ENCODE data around the gene CRAMP1.

DNA sequence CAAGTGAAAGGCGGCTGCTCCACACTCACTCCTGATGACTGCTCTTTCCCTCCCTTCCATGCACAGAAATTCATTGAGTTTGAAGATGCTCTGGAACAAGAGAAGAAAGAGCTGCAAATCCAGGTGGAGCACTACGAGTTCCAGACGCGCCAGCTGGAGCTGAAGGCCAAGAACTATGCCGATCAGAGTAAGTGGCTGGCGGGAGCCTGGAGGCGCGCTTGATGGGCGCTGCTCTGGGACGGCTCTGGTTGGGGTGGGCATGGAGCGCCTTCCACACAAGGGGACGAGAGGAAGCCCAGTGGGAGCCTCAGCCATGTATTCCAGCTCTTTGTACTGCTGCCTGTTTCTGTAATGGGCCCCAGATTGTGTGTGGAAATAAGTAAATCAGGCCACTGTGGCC is 112.3 kb downstream of the CRAMP1 start:
- TF ChIP-seq CTCF (IDR thresholded peaks at IDR 0.05 in 2 of 3, conservative IDR thresholded peaks at IDR 0.05 in 1 of 3; ENCODE audit: borderline replicate concordance in 1 of 3, insufficient read depth in 1 of 3, low read depth in 2 of 3, low read length in 2 of 3) (no peak), FOSL1 (IDR thresholded peaks at IDR 0.05; ENCODE audit: low read depth) (no peak), POLR2A (IDR thresholded peaks at IDR 0.05; ENCODE audit: borderline replicate concordance, extremely low read depth, insufficient read depth, insufficient read length) (no peak), SIN3A (IDR thresholded peaks at IDR 0.05; ENCODE audit: low read depth) (no peak), JUND (IDR thresholded peaks at IDR 0.05) (no peak), EZH2 (IDR thresholded peaks at IDR 0.05) (no peak)
- TF ChIP-seq, protein P1, sequence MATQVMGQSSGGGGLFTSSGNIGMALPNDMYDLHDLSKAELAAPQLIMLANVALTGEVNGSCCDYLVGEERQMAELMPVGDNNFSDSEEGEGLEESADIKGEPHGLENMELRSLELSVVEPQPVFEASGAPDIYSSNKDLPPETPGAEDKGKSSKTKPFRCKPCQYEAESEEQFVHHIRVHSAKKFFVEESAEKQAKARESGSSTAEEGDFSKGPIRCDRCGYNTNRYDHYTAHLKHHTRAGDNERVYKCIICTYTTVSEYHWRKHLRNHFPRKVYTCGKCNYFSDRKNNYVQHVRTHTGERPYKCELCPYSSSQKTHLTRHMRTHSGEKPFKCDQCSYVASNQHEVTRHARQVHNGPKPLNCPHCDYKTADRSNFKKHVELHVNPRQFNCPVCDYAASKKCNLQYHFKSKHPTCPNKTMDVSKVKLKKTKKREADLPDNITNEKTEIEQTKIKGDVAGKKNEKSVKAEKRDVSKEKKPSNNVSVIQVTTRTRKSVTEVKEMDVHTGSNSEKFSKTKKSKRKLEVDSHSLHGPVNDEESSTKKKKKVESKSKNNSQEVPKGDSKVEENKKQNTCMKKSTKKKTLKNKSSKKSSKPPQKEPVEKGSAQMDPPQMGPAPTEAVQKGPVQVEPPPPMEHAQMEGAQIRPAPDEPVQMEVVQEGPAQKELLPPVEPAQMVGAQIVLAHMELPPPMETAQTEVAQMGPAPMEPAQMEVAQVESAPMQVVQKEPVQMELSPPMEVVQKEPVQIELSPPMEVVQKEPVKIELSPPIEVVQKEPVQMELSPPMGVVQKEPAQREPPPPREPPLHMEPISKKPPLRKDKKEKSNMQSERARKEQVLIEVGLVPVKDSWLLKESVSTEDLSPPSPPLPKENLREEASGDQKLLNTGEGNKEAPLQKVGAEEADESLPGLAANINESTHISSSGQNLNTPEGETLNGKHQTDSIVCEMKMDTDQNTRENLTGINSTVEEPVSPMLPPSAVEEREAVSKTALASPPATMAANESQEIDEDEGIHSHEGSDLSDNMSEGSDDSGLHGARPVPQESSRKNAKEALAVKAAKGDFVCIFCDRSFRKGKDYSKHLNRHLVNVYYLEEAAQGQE (IDR thresholded peaks at IDR 0.05; ENCODE audit: low read depth) = no peak
